SK-N-SH (cell line): ENCODE measurements around the gene ALDH18A1. TPM values are rescaled to one million over a fixed set of nuclear protein-coding genes. Genes with fewer than 3 reads are reported as not detected.

Source experiments
- CTCF ChIA-PET: fragments of 300-600, 350-600 bp; formaldehyde crosslinking; extraction: SDS; loops from one replicate; lab custom pipeline; 2021; lab: Yijun Ruan, JAX
- POLR2A ChIA-PET: fragments of 350-600 bp; sonication (Branson Sonifier 250); formaldehyde crosslinking; extraction: SDS; loops from one replicate; lab custom pipeline; 2020; ENCODE audit warnings: antibody characterized with exemption, inconsistent platforms; lab: Yijun Ruan, JAX
- DNase-seq: peaks from one replicate; pipeline ENCODE4 v3.0.0; 2012
- H2AFZ ChIP-seq: fragments of 200-600 bp; sonication (generic); 2 replicates; pipeline ENCODE4 v1.8.1; 2016; ENCODE audit warnings: antibody characterized with exemption, mild to moderate bottlenecking, low read depth
- H3F3A ChIP-seq: fragments of 200-600 bp; sonication (generic); replicated peaks from 2 replicates; pipeline ENCODE3; 2016; ENCODE audit warnings: antibody characterized with exemption, mild to moderate bottlenecking; ENCODE audit not compliant: insufficient read depth
- H3K27ac ChIP-seq, 2 experiments: fragments of 200-500 bp in 1 of 2; fragments of 200-600 bp in 1 of 2; sonication (Bioruptor generic) in 1 of 2; sonication (generic), shearing (Covaris generic) in 1 of 2; 2 replicates each; pipeline versions ENCODE4 v1.5.1 to v1.6.1; 2014 to 2016; ENCODE audit warnings: low read depth in 2 of 2, inconsistent platforms in 1 of 2, low read length in 1 of 2, mild to moderate bottlenecking in 1 of 2, mixed read lengths in 1 of 2
- H3K27me3 ChIP-seq: fragments of 200-600 bp; sonication (generic), shearing (Covaris generic); 2 replicates; pipeline ENCODE4 v1.6.1; 2016; ENCODE audit warnings: mixed run types; ENCODE audit not compliant: insufficient read depth
- H3K36me3 ChIP-seq, 2 experiments: fragments of 200-500 bp in 1 of 2; fragments of 200-600 bp in 1 of 2; sonication (Bioruptor generic) in 1 of 2; sonication (generic) in 1 of 2; replicated peaks in 1 of 2; 2 replicates each; pipeline versions ENCODE3 to v1.5.1; 2014 to 2016; ENCODE audit warnings: low read length in 1 of 2, mild to moderate bottlenecking in 1 of 2; ENCODE audit not compliant: insufficient read depth in 2 of 2, control insufficient read depth in 1 of 2
- H3K4me1 ChIP-seq, 2 experiments: fragments of 200-500 bp in 1 of 2; fragments of 200-600 bp in 1 of 2; sonication (Bioruptor generic) in 1 of 2; sonication (generic), shearing (Covaris generic) in 1 of 2; 2 replicates each; pipeline versions ENCODE4 v1.5.1 to v1.6.1; 2014 to 2016; ENCODE audit warnings: low read depth in 1 of 2, low read length in 1 of 2, mixed run types in 1 of 2; ENCODE audit not compliant: insufficient read depth in 2 of 2, control insufficient read depth in 1 of 2
- H3K4me2 ChIP-seq: fragments of 200-600 bp; sonication (generic), shearing (Covaris generic); 2 replicates; pipeline ENCODE4 v1.6.1; 2017; ENCODE audit warnings: mixed run types
- H3K4me3 ChIP-seq, 2 experiments: fragments of 200-500 bp in 1 of 2; fragments of 200-600 bp in 1 of 2; sonication (Bioruptor generic) in 1 of 2; sonication (generic), shearing (Covaris generic) in 1 of 2; 2 replicates each; pipeline versions ENCODE4 v1.5.1 to v1.8.1; 2014 to 2016; ENCODE audit warnings: low read depth in 2 of 2, inconsistent platforms in 1 of 2, low read length in 1 of 2, mild to moderate bottlenecking in 1 of 2, mixed read lengths in 1 of 2, moderate library complexity in 1 of 2
- H3K79me2 ChIP-seq: fragments of 200-600 bp; sonication (generic); 2 replicates; pipeline ENCODE4 v1.8.1; 2017; ENCODE audit warnings: mild to moderate bottlenecking; ENCODE audit not compliant: insufficient read depth
- H3K9ac ChIP-seq: fragments of 200-600 bp; sonication (generic); 2 replicates; pipeline ENCODE4 v1.6.1; 2017; ENCODE audit warnings: mixed run types
- H3K9me2 ChIP-seq: fragments of 200-600 bp; sonication (generic); 2 replicates; pipeline ENCODE4 v1.6.1; 2017; ENCODE audit warnings: mixed run types
- H3K9me3 ChIP-seq: fragments of 200-600 bp; sonication (generic); 2 replicates; pipeline ENCODE4 v1.6.1; 2017; ENCODE audit warnings: mixed run types, mild to moderate bottlenecking, moderate library complexity
- H4K20me1 ChIP-seq: fragments of 200-600 bp; sonication (generic); 2 replicates; pipeline ENCODE4 v1.6.1; 2017; ENCODE audit warnings: mild to moderate bottlenecking, mixed run types; ENCODE audit not compliant: insufficient read depth
- CHD2 ChIP-seq: fragments of 150-350 bp; IDR thresholded peaks from 2 replicates; pipeline ENCODE4 v1.6.1; 2018; ENCODE audit warnings: low read length; ENCODE audit not compliant: partially characterized antibody
- ELF1 ChIP-seq: IDR thresholded peaks from 2 replicates; pipeline ENCODE4 v1.4.0; 2012
- EP300 ChIP-seq, 2 experiments: IDR thresholded peaks; 2 replicates each; pipeline versions ENCODE4 v1.4.0 to v1.6.1; 2012; ENCODE audit warnings: borderline replicate concordance in 1 of 2, low read depth in 1 of 2, low read length in 1 of 2
- EZH2phosphoT487 ChIP-seq: fragments of 200-600 bp; sonication (generic); IDR thresholded peaks from 2 replicates; pipeline ENCODE4 v1.6.1; 2017; ENCODE audit warnings: low read depth, mixed run types, mild to moderate bottlenecking, antibody characterized with exemption, moderate library complexity, borderline replicate concordance
- FOSL2 ChIP-seq: IDR thresholded peaks from 2 replicates; pipeline ENCODE4 v1.4.0; 2012; ENCODE audit warnings: low read depth, mild to moderate bottlenecking, moderate library complexity, borderline replicate concordance
- FOXM1 ChIP-seq: IDR thresholded peaks from 2 replicates; pipeline ENCODE4 v1.4.0; 2012; ENCODE audit warnings: low read depth, mild to moderate bottlenecking
- GABPA ChIP-seq: IDR thresholded peaks from 2 replicates; pipeline ENCODE4 v1.4.0; 2012; ENCODE audit warnings: low read depth, mild to moderate bottlenecking
- JUND ChIP-seq: IDR thresholded peaks from 2 replicates; pipeline ENCODE4 v1.4.0; 2012
- MAX ChIP-seq: IDR thresholded peaks from 2 replicates; pipeline ENCODE4 v1.4.0; 2012; ENCODE audit warnings: low read depth
- MEF2A ChIP-seq: IDR thresholded peaks from 2 replicates; pipeline ENCODE4 v1.4.0; 2012; ENCODE audit warnings: low read depth, borderline replicate concordance
- MXI1 ChIP-seq: IDR thresholded peaks from 2 replicates; pipeline ENCODE4 v1.6.1; 2012; ENCODE audit warnings: mild to moderate bottlenecking, low read depth, low read length, improper control_type of control experiment
- NFIC ChIP-seq: IDR thresholded peaks from 2 replicates; pipeline ENCODE4 v1.4.0; 2012; ENCODE audit warnings: borderline replicate concordance
- NRF1 ChIP-seq: IDR thresholded peaks from 2 replicates; pipeline ENCODE4 v1.6.1; 2012; ENCODE audit warnings: low read depth, mild to moderate bottlenecking, low read length
- POLR2AphosphoS5 ChIP-seq: IDR thresholded peaks from 2 replicates; pipeline ENCODE4 v1.6.1; 2012; ENCODE audit warnings: low read depth, low read length
- RAD21 ChIP-seq: IDR thresholded peaks from 2 replicates; pipeline ENCODE4 v1.6.1; 2012; ENCODE audit warnings: mild to moderate bottlenecking, low read length
- RCOR1 ChIP-seq: fragments of 150-350 bp; IDR thresholded peaks from 2 replicates; pipeline ENCODE4 v1.6.1; 2017; ENCODE audit warnings: antibody characterized with exemption, low read length
- REST ChIP-seq: IDR thresholded peaks from 2 replicates; pipeline ENCODE4 v1.6.1; 2012; ENCODE audit warnings: mild to moderate bottlenecking, low read depth, low read length, moderate library complexity
- RFX5 ChIP-seq: IDR thresholded peaks from 2 replicates; pipeline ENCODE4 v1.6.1; 2012; ENCODE audit warnings: mild to moderate bottlenecking, improper control_type of control experiment, low read length
- RXRA ChIP-seq: IDR thresholded peaks from 2 replicates; pipeline ENCODE4 v1.4.0; 2012; ENCODE audit warnings: low read depth, mild to moderate bottlenecking, borderline replicate concordance
- SIN3A ChIP-seq: IDR thresholded peaks from 2 replicates; pipeline ENCODE4 v1.6.1; 2012; ENCODE audit warnings: low read depth, mild to moderate bottlenecking, low read length, moderate library complexity, borderline replicate concordance
- SMC3 ChIP-seq: IDR thresholded peaks from 2 replicates; pipeline ENCODE4 v1.6.1; 2012; ENCODE audit warnings: low read depth, low read length, improper control_type of control experiment
- TEAD4 ChIP-seq: IDR thresholded peaks from 2 replicates; pipeline ENCODE4 v1.4.0; 2012; ENCODE audit warnings: mild to moderate bottlenecking, borderline replicate concordance; ENCODE audit not compliant: insufficient read depth
- YY1 ChIP-seq: IDR thresholded peaks from 2 replicates; pipeline ENCODE4 v1.4.0; 2012; ENCODE audit warnings: low read depth, mild to moderate bottlenecking
- WGBS: methylation state at CpG from one replicate; pipeline ENCODE4 v1.1.6; 2017; ENCODE audit warnings: low lambda C conversion rate; 5-methylcytosine and 5-hydroxymethylcytosine counted together
- polyA plus RNA-seq, 3 experiments: library from polyadenylated mRNA; depleted of rRNA; stranded (reverse); fragments of >200 nt; gene quantifications; 2 replicates each; pipeline ENCODE4 v1.2.3, GENCODE V29; 2012
- TF ChIP-seq, protein P1 (sequence below): fragments of 150-350 bp; IDR thresholded peaks from 2 replicates; pipeline ENCODE4 v1.6.1; 2016; ENCODE audit warnings: mild to moderate bottlenecking, low read depth, low read length
- TF ChIP-seq, protein P2 (sequence below): IDR thresholded peaks from 2 replicates; pipeline ENCODE4; 2012
- TF ChIP-seq, protein P3 (sequence below): IDR thresholded peaks from 2 replicates; pipeline ENCODE4 v1.4.0; 2012; ENCODE audit warnings: low read depth, borderline replicate concordance

Gene ALDH18A1
- polyA plus RNA-seq, 1 of the 3 experiments (the other 2 are of a cell fraction), result 59.5 TPM

DNA sequence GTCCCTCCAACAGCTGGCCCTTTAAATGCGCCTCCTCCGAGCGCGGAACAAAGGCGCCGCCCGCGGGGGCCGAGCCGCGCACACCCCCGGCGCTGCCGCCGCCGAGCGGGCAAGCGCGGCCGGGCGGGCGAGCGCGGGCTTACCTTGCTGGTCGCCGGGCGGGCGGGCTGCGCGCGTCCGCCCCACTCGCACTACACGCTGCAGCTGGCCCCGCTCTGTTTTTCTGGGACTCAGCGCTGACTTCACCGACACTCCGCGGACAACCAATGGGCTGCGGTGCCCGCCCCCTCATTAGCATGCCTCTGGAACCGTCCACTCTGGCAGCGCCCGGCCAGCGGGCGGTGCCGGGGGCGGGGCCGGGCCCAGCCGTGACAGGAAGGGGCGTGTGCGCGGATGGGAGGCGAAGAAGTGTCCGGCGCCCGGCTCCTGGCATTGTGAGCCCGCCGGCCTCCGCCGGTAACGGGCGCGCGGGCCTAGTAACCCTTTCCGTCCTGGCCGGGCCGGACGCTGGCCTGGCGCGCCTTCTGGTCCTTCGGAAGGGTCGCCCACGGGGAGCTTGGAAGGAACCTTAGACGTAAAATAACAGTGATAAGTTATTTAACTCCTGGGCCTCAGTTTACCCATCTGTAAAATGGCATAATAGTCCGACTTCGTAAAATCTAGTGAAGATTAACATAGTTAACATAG is 95.2 kb downstream of the ALDH18A1 start, which contains the start of gene SORBS1:
Gene SORBS1, minus strand, starts transcription at position 195 of the 687 bp plus-strand sequence. CDS start 120,236 bp downstream, outside the sequence.
- Histone ChIP-seq H3K9me2 (no peaks in the 10 kb centered on the region), H3K4me1 (peaks cover 0 to 9% of the 10 kb centered on the region in 2 experiments; a peak in 1 of 4 replicates), H3K4me2 (peak within 1 kb of the TSS; percentile 94), H3K9me3 (no peaks in the 10 kb centered on the region), H3K9ac (peak within 1 kb of the TSS; percentile 42; the same call in 1 of the 2 replicates), H3K36me3 (no peaks in the 10 kb centered on the region), H4K20me1 (no peaks in the 10 kb centered on the region), H3F3A (no peaks in the 10 kb centered on the region), H3K27me3 (peaks cover 5% of the 10 kb centered on the region; the same call in 1 of the 2 replicates), H3K4me3 (peak within 1 kb of the TSS; percentile 61 to 80), H2AFZ (peak within 1 kb of the TSS; percentile 92), H3K27ac (peak within 1 kb of the TSS in 1 of 2 experiments; percentile 62; a peak in 1 of 4 replicates), H3K79me2 (no peaks in the 10 kb centered on the region)
- WGBS, result under 1% methylated on average over 16 of the region's 77 CpGs
- CTCF ChIA-PET, result interaction anchor here (1.0 to 2.3 kb wide), 4 partner anchors 9 to 131 kb away, joined by 3 to 5 read pairs (median 4); no protein-coding TSS in a partner anchor
- peak; percentile 99 for DNase-seq
- POLR2A ChIA-PET, result no interaction called here
- TF ChIP-seq POLR2AphosphoS5, result no peak
- TF ChIP-seq RXRA, result no peak
- TF ChIP-seq NRF1, result no peak; the same call in 1 of the 2 replicates
- TF ChIP-seq MEF2A, result no peak
- TF ChIP-seq MXI1, result peak; percentile 84; the same call in 1 of the 2 replicates
- no peak for TF ChIP-seq NFIC
- peak; percentile 50 for TF ChIP-seq GABPA
- TF ChIP-seq TEAD4, result no peak
- 0 out of 2 replicates have a peak, but pooled peaks have one; percentile 9 for TF ChIP-seq YY1
- TF ChIP-seq, protein P1, sequence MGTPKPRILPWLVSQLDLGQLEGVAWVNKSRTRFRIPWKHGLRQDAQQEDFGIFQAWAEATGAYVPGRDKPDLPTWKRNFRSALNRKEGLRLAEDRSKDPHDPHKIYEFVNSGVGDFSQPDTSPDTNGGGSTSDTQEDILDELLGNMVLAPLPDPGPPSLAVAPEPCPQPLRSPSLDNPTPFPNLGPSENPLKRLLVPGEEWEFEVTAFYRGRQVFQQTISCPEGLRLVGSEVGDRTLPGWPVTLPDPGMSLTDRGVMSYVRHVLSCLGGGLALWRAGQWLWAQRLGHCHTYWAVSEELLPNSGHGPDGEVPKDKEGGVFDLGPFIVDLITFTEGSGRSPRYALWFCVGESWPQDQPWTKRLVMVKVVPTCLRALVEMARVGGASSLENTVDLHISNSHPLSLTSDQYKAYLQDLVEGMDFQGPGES, result no peak
- TF ChIP-seq EZH2phosphoT487, result no peak
- peak; percentile 59 for TF ChIP-seq MAX
- TF ChIP-seq RAD21, result no peak
- TF ChIP-seq FOXM1, result no peak
- TF ChIP-seq SIN3A, result no peak
- no peak for TF ChIP-seq REST
- TF ChIP-seq, protein P2, sequence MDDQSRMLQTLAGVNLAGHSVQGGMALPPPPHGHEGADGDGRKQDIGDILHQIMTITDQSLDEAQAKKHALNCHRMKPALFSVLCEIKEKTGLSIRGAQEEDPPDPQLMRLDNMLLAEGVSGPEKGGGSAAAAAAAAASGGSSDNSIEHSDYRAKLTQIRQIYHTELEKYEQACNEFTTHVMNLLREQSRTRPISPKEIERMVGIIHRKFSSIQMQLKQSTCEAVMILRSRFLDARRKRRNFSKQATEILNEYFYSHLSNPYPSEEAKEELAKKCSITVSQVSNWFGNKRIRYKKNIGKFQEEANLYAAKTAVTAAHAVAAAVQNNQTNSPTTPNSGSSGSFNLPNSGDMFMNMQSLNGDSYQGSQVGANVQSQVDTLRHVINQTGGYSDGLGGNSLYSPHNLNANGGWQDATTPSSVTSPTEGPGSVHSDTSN, result no peak
- TF ChIP-seq JUND, result no peak
- no peak; a peak in 1 of 4 replicates for TF ChIP-seq EP300 (IDR thresholded peaks at IDR 0.05; ENCODE audit: borderline replicate concordance in 1 of 2, low read depth in 1 of 2, low read length in 1 of 2)
- TF ChIP-seq, protein P3, sequence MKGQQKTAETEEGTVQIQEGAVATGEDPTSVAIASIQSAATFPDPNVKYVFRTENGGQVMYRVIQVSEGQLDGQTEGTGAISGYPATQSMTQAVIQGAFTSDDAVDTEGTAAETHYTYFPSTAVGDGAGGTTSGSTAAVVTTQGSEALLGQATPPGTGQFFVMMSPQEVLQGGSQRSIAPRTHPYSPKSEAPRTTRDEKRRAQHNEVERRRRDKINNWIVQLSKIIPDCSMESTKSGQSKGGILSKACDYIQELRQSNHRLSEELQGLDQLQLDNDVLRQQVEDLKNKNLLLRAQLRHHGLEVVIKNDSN, result no peak
- no peak for TF ChIP-seq SMC3
- 0 out of 2 replicates have a peak, but pooled peaks have one; percentile 9 for TF ChIP-seq RFX5
- TF ChIP-seq RCOR1, result peak; percentile 69
- no peak for TF ChIP-seq CHD2
- no peak for TF ChIP-seq ELF1
- no peak for TF ChIP-seq FOSL2
